Upper lobe of left lung (tissue), 6 donors: ENCODE measurements around the gene TLR9. TPM values are rescaled to one million over a fixed set of nuclear protein-coding genes. Genes with fewer than 3 reads are reported as not detected.
A peak's percentile ranks its signal among the peaks of the same experiment; 100 is the strongest.

Experiments used
- ATAC-seq, 2 donors: fragments of 200-7000 bp; cut with Tn5 transposase; one replicate each; pipeline ENCODE4 v1.9.1; 2022; ENCODE audit warnings: mild to moderate bottlenecking in 2 of 2, moderate library complexity in 2 of 2; ENCODE audit not compliant: low FRiP score in 2 of 2
- DNase-seq, 2 donors: peaks; one replicate each; pipeline ENCODE4 v3.0.0-alpha.2; 2019 to 2020
- H3K27ac ChIP-seq, 4 donors: fragments of 200-600 bp; sonication (generic); one replicate each; pipeline ENCODE4 v1.5.1; 2016 to 2019
- H3K27me3 ChIP-seq, 4 donors: fragments of 200-600 bp; sonication (generic); one replicate each; pipeline ENCODE4 v1.5.1; 2017 to 2019
- H3K36me3 ChIP-seq, 4 donors: fragments of 200-600 bp; sonication (generic); one replicate each; pipeline ENCODE4 v1.5.1; 2016 to 2019
- H3K4me1 ChIP-seq, 4 donors: fragments of 200-600 bp; sonication (generic); one replicate each; pipeline ENCODE4 v1.5.1; 2018 to 2019
- H3K4me3 ChIP-seq, 4 donors: fragments of 200-600 bp; sonication (generic); one replicate each; pipeline ENCODE4 v1.5.1; 2017 to 2019; ENCODE audit warnings: mild to moderate bottlenecking in 2 of 4, moderate library complexity in 1 of 4
- H3K9me3 ChIP-seq, 4 donors: fragments of 200-600 bp; sonication (generic); one replicate each; pipeline ENCODE4 v1.5.1; 2018 to 2019
- CTCF ChIP-seq, 6 experiments: fragments of 450-650 bp in 4 of 6; fragments of 200-600 bp in 2 of 6; sonication (generic) in 2 of 6; IDR thresholded peaks; one replicate each; pipeline ENCODE4 v1.5.1; 2016 to 2019; ENCODE audit warnings: antibody characterized with exemption in 6 of 6
- EP300 ChIP-seq, 4 donors: sonication (generic); formaldehyde crosslinking; IDR thresholded peaks; one replicate each; pipeline ENCODE4 v1.5.1; 2017; ENCODE audit warnings: antibody characterized with exemption in 4 of 4, control low read depth in 2 of 4
- POLR2A ChIP-seq, 4 donors: fragments of 450-650 bp; IDR thresholded peaks; one replicate each; pipeline ENCODE4 v1.5.1; 2016 to 2017; ENCODE audit warnings: antibody characterized with exemption in 4 of 4, mild to moderate bottlenecking in 2 of 4
- POLR2AphosphoS5 ChIP-seq, 2 donors: sonication (generic); formaldehyde crosslinking; IDR thresholded peaks; one replicate each; pipeline ENCODE4 v1.5.1; 2017; ENCODE audit warnings: antibody characterized with exemption in 2 of 2
- WGBS, 2 donors: methylation state at CpG; one replicate each; pipeline ENCODE4 v1.1.5; 2017 to 2018; 5-methylcytosine and 5-hydroxymethylcytosine counted together
- total RNA-seq, 6 donors: library from RNA; depleted of rRNA in 4 of 6; stranded (reverse); fragments of >200 nt in 4 of 6; gene quantifications; one replicate each; pipeline versions ENCODE4 v1.1.0 to v1.2.1, GENCODE V29; 2016 to 2021
- donor health status: DM: no; HTN: no; CAD: no; lungs with moderate emphysema.
- donor health status: DM: no; HTN: yes; CAD: no; lungs with severe emphysema.

Gene TLR9
- total RNA-seq, 6 donors from 2014 or later, result 0.29 to 1.1 TPM; not detected in 4

GRCh38 chr3:52247409-52248164 is 22.1 kb upstream of the TLR9 start:
- ATAC-seq, result no peak

GRCh38 chr3:52246728-52247408 is 21.4 kb upstream of the TLR9 start:
- ATAC-seq (peak; percentile 34 to 49), DNase-seq (peak in 1 of 2 donors; percentile 71)
- H3K9me3 ChIP-seq, result no peaks in the 10 kb centered on the region
- WGBS, 2 donors, result 65 to 73% methylated on average over 5 to 8 of the region's 14 CpGs
- peak overlapping the region in 3 of 4 donors; percentile 61 to 73 (median 72) for H3K4me3 ChIP-seq
- TF ChIP-seq EP300 (IDR thresholded peaks at IDR 0.05) (no peak), POLR2A (IDR thresholded peaks at IDR 0.05) (peak in 1 of 4 donors; percentile 14), POLR2AphosphoS5 (IDR thresholded peaks at IDR 0.05) (peak in 1 of 2 donors; percentile 43)
- H3K36me3 ChIP-seq, result peaks cover 0 to 40% (median 19%) of the 10 kb centered on the region in 4 donors
- H3K27me3 ChIP-seq, result no peaks in the 10 kb centered on the region
- H3K4me1 ChIP-seq, result peaks cover 22 to 47% (median 28%) of the 10 kb centered on the region in 4 donors
- H3K27ac ChIP-seq, result peak overlapping the region; percentile 86 to 97 (median 94)

More at GRCh38 chr3:52247409-52248164, 22.1 kb upstream of the TLR9 start:
- WGBS, 2 donors, result 94 to 99% methylated on average over 7 of the region's 7 CpGs
- peak overlapping the region; percentile 86 to 97 (median 94) for H3K27ac ChIP-seq
- H3K4me1 ChIP-seq, result peaks cover 22 to 47% (median 28%) of the 10 kb centered on the region in 4 donors
- peaks cover 0 to 48% (median 19%) of the 10 kb centered on the region in 4 donors for H3K36me3 ChIP-seq
- DNase-seq, result no peak
- no peak for TF ChIP-seq POLR2AphosphoS5 (IDR thresholded peaks at IDR 0.05)
- no peak for TF ChIP-seq EP300 (IDR thresholded peaks at IDR 0.05)
- TF ChIP-seq POLR2A (IDR thresholded peaks at IDR 0.05), result no peak
- TF ChIP-seq CTCF (IDR thresholded peaks at IDR 0.05), result no peak
- H3K27me3 ChIP-seq, result no peaks in the 10 kb centered on the region
- no peaks in the 10 kb centered on the region for H3K9me3 ChIP-seq
- peak overlapping the region in 2 of 4 donors; percentile 61 to 72 for H3K4me3 ChIP-seq

- Histone ChIP-seq H3K4me1 (peaks cover 22 to 47% (median 28%) of the 10 kb centered on the region in 4 donors), H3K9me3 (no peaks in the 10 kb centered on the region), H3K27me3 (no peaks in the 10 kb centered on the region), H3K36me3 (peaks cover 0 to 34% (median 14%) of the 10 kb centered on the region in 4 donors), H3K4me3 (peak overlapping the region in 3 of 4 donors; percentile 61 to 73 (median 72)), H3K27ac (peak overlapping the region; percentile 86 to 97 (median 94))
- 27 to 40% methylated on average over 5 to 8 of the region's 8 CpGs for WGBS, 2 donors
- ATAC-seq (no peak), DNase-seq (no peak)
- no peak for TF ChIP-seq CTCF (IDR thresholded peaks at IDR 0.05)
These were observed 20.8 kb upstream of the TLR9 start for GRCh38 chr3:52246264-52246620.

GRCh38 chr3:52245322-52246263 is 20.1 kb upstream of the TLR9 start, which contains the start of gene PPM1M:
Gene PPM1M (plus strand): TSS chr3:52245759. CDS start chr3:52245825, 66 bp downstream.
- H3K36me3 ChIP-seq, result peaks cover 0 to 28% (median 12%) of the 10 kb centered on the region in 4 donors
- no peaks in the 10 kb centered on the region for H3K9me3 ChIP-seq
- peak within 1 kb of the TSS; percentile 38 to 73 (median 66) for H3K4me3 ChIP-seq
- peaks cover 25 to 52% (median 30%) of the 10 kb centered on the region in 4 donors for H3K4me1 ChIP-seq
- ATAC-seq, result peak; percentile 70 to 82
- no peaks in the 10 kb centered on the region for H3K27me3 ChIP-seq
- DNase-seq, result peak; percentile 66 to 94
- H3K27ac ChIP-seq, result peak within 1 kb of the TSS; percentile 86 to 97 (median 94)
- WGBS, 2 donors, result 1 to 5% methylated on average over 23 to 54 of the region's 98 CpGs
- no peak for TF ChIP-seq EP300 (IDR thresholded peaks at IDR 0.05)
- peak in 1 of 6 experiments; percentile 22 for TF ChIP-seq CTCF (IDR thresholded peaks at IDR 0.05)
- TF ChIP-seq POLR2AphosphoS5 (IDR thresholded peaks at IDR 0.05), result peak in 1 of 2 donors; percentile 10
- peak in 1 of 4 donors; percentile 54 for TF ChIP-seq POLR2A (IDR thresholded peaks at IDR 0.05)
